Transverse colon (tissue), 4 donors: ENCODE results near the gene ABHD15. TPM values are rescaled to one million over a fixed set of nuclear protein-coding genes. Genes with fewer than 3 reads are reported as not detected.
A peak's percentile ranks its signal among the peaks of the same experiment; 100 is the strongest.

Source experiments
- DNase-seq: peaks from one replicate; pipeline ENCODE4 v3.0.0-alpha.2; 2019
- H3K27ac ChIP-seq, 4 donors: fragments of 200-600 bp; sonication (generic); 2 replicates each; pipeline ENCODE4 v1.5.1; 2016 to 2018; ENCODE audit warnings: inconsistent platforms in 4 of 4
- H3K27me3 ChIP-seq: fragments of 200-600 bp; sonication (generic); 2 replicates; pipeline ENCODE4 v1.5.1; 2017; ENCODE audit warnings: inconsistent platforms
- H3K36me3 ChIP-seq, 4 donors: fragments of 200-600 bp; sonication (generic); 2 replicates each; pipeline ENCODE4 v1.5.1; 2017 to 2019; ENCODE audit warnings: inconsistent platforms in 4 of 4
- H3K4me1 ChIP-seq, 4 donors: fragments of 200-600 bp; sonication (generic); 2 replicates each; pipeline ENCODE4 v1.5.1; 2017 to 2020; ENCODE audit warnings: inconsistent platforms in 4 of 4
- H3K4me3 ChIP-seq, 4 donors: fragments of 200-600 bp; sonication (generic); 1 replicate in 1 of 4; 2 replicates in 3 of 4; pipeline versions ENCODE4 v1.5.1 to v1.6.1; 2017 to 2019; ENCODE audit warnings: inconsistent platforms in 4 of 4
- H3K9me3 ChIP-seq, 2 donors: fragments of 200-600 bp; sonication (generic); 2 replicates each; pipeline ENCODE4 v1.5.1; 2017 to 2019; ENCODE audit warnings: inconsistent platforms in 2 of 2
- CTCF ChIP-seq, 5 experiments: fragments of 200-600 bp in 3 of 5; fragments of 450-650 bp in 2 of 5; sonication (generic) in 3 of 5; IDR thresholded peaks; 1 replicate in 2 of 5; 2 replicates in 3 of 5; pipeline ENCODE4 v1.5.1; 2016 to 2017; ENCODE audit warnings: antibody characterized with exemption in 5 of 5, inconsistent platforms in 3 of 5, mild to moderate bottlenecking in 2 of 5, moderate library complexity in 1 of 5
- EP300 ChIP-seq: sonication (generic); formaldehyde crosslinking; IDR thresholded peaks from one replicate; pipeline ENCODE4 v1.6.1; 2017; ENCODE audit warnings: antibody characterized with exemption, low read depth
- POLR2A ChIP-seq: fragments of 450-650 bp; IDR thresholded peaks from one replicate; pipeline ENCODE4 v1.6.1; 2016; ENCODE audit warnings: antibody characterized with exemption, mild to moderate bottlenecking, moderate library complexity
- POLR2AphosphoS5 ChIP-seq, 3 donors: sonication (generic); formaldehyde crosslinking; IDR thresholded peaks; one replicate each; pipeline ENCODE4 v1.6.1; 2016; ENCODE audit warnings: antibody characterized with exemption in 3 of 3
- WGBS, 2 donors: methylation state at CpG; one replicate each; pipeline ENCODE4 v1.1.5; 2018; ENCODE audit warnings: low coverage in 1 of 2; 5-methylcytosine and 5-hydroxymethylcytosine counted together
- in situ Hi-C, 4 donors: fragments of 200-750 bp; cut with MboI; loops; one replicate each; pipeline versions ENCODE4 v1.15.0 to v1.15.1; 2017; ENCODE audit warnings: low sequenced_read_pairs in 3 of 4, low pct_ligation_motif_present in 1 of 4, low pct_unique_long_range_greater_than_20kb in 1 of 4
- intact Hi-C: fragments of 100-400 bp; cut with DNase I; formaldehyde crosslinking; loops from one replicate; pipeline ENCODE4 v1.15.1; 2023; ENCODE audit warnings: low total_unique reads
- total RNA-seq, 4 donors: library from RNA; depleted of rRNA; stranded (reverse); fragments of >200 nt; gene quantifications; one replicate each; pipeline ENCODE4 v1.1.0, GENCODE V29; 2016

Gene ABHD15
- total RNA-seq, 4 donors from 2014 or later: 18.7 to 38.0 (median 24.6) TPM

DNA sequence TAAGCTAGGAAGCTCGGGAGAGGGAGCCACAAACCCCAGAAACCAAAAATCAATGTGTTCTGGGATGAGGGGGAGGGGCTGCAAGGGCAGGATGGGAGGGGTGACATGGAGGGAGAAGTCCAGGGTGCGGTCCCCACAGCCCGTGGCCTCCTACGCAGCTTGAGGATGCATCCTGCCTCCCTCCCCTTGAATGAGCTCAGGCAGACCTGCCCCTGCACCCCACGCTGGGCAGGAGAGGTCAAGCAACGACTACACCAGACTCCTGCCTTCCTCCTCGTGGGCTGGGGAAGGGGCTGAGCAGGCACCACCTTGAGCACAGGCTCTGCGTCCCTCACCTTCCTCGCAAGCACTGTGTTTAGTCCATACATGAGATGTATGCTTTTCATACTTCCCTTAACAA lies 30.0 kb upstream of the ABHD15 start:
- Histone ChIP-seq H3K27me3 (no peaks in the 10 kb centered on the region), H3K27ac (no peak overlapping the region), H3K4me1 (peaks cover 13 to 24% (median 20%) of the 10 kb centered on the region in 4 donors), H3K36me3 (no peaks in the 10 kb centered on the region), H3K4me3 (no peak overlapping the region), H3K9me3 (no peaks in the 10 kb centered on the region)
- 75% methylated on average over 7 of the region's 9 CpGs; no CpG with 5 or more reads in 1 of the 2 donors for WGBS, 2 donors
- intact Hi-C loops (no loop called here), in situ Hi-C loops (no loop called here)
- TF ChIP-seq POLR2AphosphoS5 (IDR thresholded peaks at IDR 0.05): no peak
- no peak for DNase-seq

- H3K27ac ChIP-seq: no peak overlapping the region
- intact Hi-C loops: no loop called here
- H3K4me1 ChIP-seq: peaks cover 17 to 30% (median 26%) of the 10 kb centered on the region in 4 donors
- no peaks in the 10 kb centered on the region for H3K9me3 ChIP-seq
- H3K4me3 ChIP-seq: no peak overlapping the region
- no peaks in the 10 kb centered on the region for H3K27me3 ChIP-seq
- in situ Hi-C loops: no loop called here
- no peaks in the 10 kb centered on the region for H3K36me3 ChIP-seq
- 78% methylated on average over 12 of the region's 12 CpGs; no CpG with 5 or more reads in 1 of the 2 donors for WGBS, 2 donors
- DNase-seq: no peak
- no peak for TF ChIP-seq EP300
- TF ChIP-seq POLR2AphosphoS5 (IDR thresholded peaks at IDR 0.05): no peak
- TF ChIP-seq POLR2A: no peak
- no peak for TF ChIP-seq CTCF (IDR thresholded peaks at IDR 0.05)
Observed at GRCh38 chr17:29595943-29596774, 29.3 kb upstream of the ABHD15 start.

DNA sequence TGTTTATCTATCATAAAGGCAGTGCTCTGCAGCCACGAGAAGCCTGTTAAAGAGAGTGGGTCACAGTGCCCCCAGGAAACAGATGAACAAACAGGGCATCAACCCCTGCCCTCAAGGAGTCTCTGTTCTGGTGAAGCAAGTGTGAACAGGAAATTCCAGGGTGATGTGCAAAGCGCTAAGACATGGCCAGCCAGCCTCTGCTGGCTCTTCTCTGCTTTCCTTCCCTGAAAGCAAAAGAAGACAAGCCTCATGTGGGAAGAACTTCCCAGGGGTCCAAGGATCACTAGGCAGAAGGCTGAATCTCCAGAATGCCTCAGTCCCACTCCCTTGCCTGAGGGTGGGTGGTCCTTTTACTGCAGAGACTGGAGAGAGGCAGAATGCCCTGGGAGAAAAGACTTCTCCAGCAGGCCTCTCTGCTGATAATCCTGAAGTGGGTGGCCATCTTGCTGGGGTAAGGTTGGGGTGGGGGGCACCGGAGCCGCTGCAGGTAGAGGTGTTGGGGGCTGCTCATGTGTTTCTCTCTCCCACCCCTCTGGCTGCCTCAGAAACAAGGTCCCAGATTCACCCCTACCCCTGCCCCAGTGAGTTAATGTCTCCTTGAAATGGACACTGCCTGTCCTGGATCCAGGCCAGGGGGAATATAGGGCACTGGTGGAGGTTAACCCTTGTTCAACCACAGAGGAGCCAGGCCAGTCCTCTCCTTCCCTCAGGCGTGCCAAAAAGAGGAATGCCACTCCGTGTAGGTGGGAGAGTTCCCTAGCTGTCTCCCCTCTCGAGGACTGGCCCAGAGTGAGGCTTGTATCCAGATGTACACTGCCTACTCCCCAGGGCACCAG lies 28.5 kb upstream of the ABHD15 start:
- intact Hi-C loops: no loop called here
- Histone ChIP-seq H3K4me1 (peaks cover 25 to 38% (median 34%) of the 10 kb centered on the region in 4 donors), H3K27ac (no peak overlapping the region), H3K4me3 (no peak overlapping the region), H3K36me3 (no peaks in the 10 kb centered on the region), H3K9me3 (no peaks in the 10 kb centered on the region), H3K27me3 (no peaks in the 10 kb centered on the region)
- in situ Hi-C loops: no loop called here
- no peak for DNase-seq
- TF ChIP-seq POLR2AphosphoS5 (IDR thresholded peaks at IDR 0.05): no peak
- TF ChIP-seq CTCF (IDR thresholded peaks at IDR 0.05): no peak
- TF ChIP-seq POLR2A: no peak
- no peak for TF ChIP-seq EP300
- WGBS, 2 donors: 82% methylated on average over 7 of the region's 7 CpGs; no CpG with 5 or more reads in 1 of the 2 donors

GRCh38 chr17:29594519-29595090 lies 27.8 kb upstream of the ABHD15 start:
- Histone ChIP-seq H3K4me3 (peak overlapping the region in 1 of 4 donors; percentile 72), H3K27me3 (no peaks in the 10 kb centered on the region), H3K9me3 (no peaks in the 10 kb centered on the region), H3K36me3 (no peaks in the 10 kb centered on the region), H3K4me1 (peaks cover 31 to 45% (median 41%) of the 10 kb centered on the region in 4 donors), H3K27ac (no peak overlapping the region)
- in situ Hi-C loops: no loop called here
- TF ChIP-seq POLR2A: no peak
- no peak for TF ChIP-seq EP300
- TF ChIP-seq POLR2AphosphoS5 (IDR thresholded peaks at IDR 0.05): no peak
- TF ChIP-seq CTCF (IDR thresholded peaks at IDR 0.05): no peak
- DNase-seq: peak; percentile 7
- intact Hi-C loops: no loop called here
- WGBS, 2 donors: 90% methylated on average over 11 of the region's 11 CpGs; no CpG with 5 or more reads in 1 of the 2 donors
